CD4-positive, CD25-positive, alpha-beta regulatory T cell (primary cell): ENCODE results near the gene MYT1. TPM values are rescaled to one million over a fixed set of nuclear protein-coding genes. Genes with fewer than 3 reads are reported as not detected.

Experiments used
- ATAC-seq, 2 donors: fragments of 150-1000 bp; cut with Tn5 transposase; one replicate each; pipeline ENCODE4 v1.10.0; 2021; ENCODE audit warnings: low read depth in 2 of 2, moderate number of reproducible peaks in 2 of 2, moderate library complexity in 1 of 2
- DNase-seq, 3 donors: peaks; one replicate each; pipeline versions ENCODE4 v3.0.0 to v3.0.0-alpha.2; 2012 to 2022; ENCODE audit warnings: mixed read lengths in 1 of 3
- H3K27ac ChIP-seq: one replicate; pipeline ENCODE4 v1.7.0; 2013; ENCODE audit warnings: mild to moderate bottlenecking, low read length; ENCODE audit not compliant: insufficient read depth, poor library complexity, severe bottlenecking
- H3K27me3 ChIP-seq: one replicate; pipeline ENCODE4 v1.7.0; 2013; ENCODE audit warnings: low read length; ENCODE audit not compliant: control insufficient read depth, insufficient read depth
- H3K36me3 ChIP-seq: one replicate; pipeline ENCODE4 v1.7.0; 2013; ENCODE audit warnings: mild to moderate bottlenecking, low read length, moderate library complexity; ENCODE audit not compliant: control insufficient read depth, insufficient read depth
- H3K4me1 ChIP-seq: 2 replicates; pipeline ENCODE4 v1.7.0; 2013; ENCODE audit warnings: mild to moderate bottlenecking, low read length; ENCODE audit not compliant: insufficient read depth, control insufficient read depth, poor library complexity, severe bottlenecking
- H3K4me3 ChIP-seq: one replicate; pipeline ENCODE4 v1.7.0; 2013; ENCODE audit warnings: low read depth, mild to moderate bottlenecking, low read length, moderate library complexity
- H3K9me3 ChIP-seq, 2 experiments: 1 replicate in 1 of 2; 2 replicates in 1 of 2; pipeline ENCODE4 v1.7.0; 2013; ENCODE audit warnings: low read length in 2 of 2, mild to moderate bottlenecking in 1 of 2, moderate library complexity in 1 of 2; ENCODE audit not compliant: control insufficient read depth in 2 of 2
- H3K27ac Mint-ChIP-seq, 3 donors: one replicate each; pipeline ENCODE4 v1.8.0; 2020 to 2022; ENCODE audit warnings: mild to moderate bottlenecking in 3 of 3, mixed read lengths in 3 of 3, moderate library complexity in 2 of 3
- H3K27me3 Mint-ChIP-seq: one replicate; pipeline ENCODE4 v1.8.0; 2022; ENCODE audit warnings: mild to moderate bottlenecking, mixed read lengths
- H3K36me3 Mint-ChIP-seq: one replicate; pipeline ENCODE4 v1.8.0; 2020; ENCODE audit warnings: mixed read lengths
- H3K4me1 Mint-ChIP-seq, 4 donors: one replicate each; pipeline ENCODE4 v1.8.0; 2020 to 2022; ENCODE audit warnings: mixed read lengths in 4 of 4, mild to moderate bottlenecking in 1 of 4
- H3K4me3 Mint-ChIP-seq, 4 donors: one replicate each; pipeline ENCODE4 v1.8.0; 2020 to 2022; ENCODE audit warnings: mild to moderate bottlenecking in 4 of 4, mixed read lengths in 4 of 4, moderate library complexity in 3 of 4
- H3K9me3 Mint-ChIP-seq, 7 donors: one replicate each; pipeline ENCODE4 v1.8.0; 2020 to 2022; ENCODE audit warnings: mixed read lengths in 7 of 7, mild to moderate bottlenecking in 3 of 7, moderate library complexity in 2 of 7
- polyA plus RNA-seq, 4 donors: library from polyadenylated mRNA; unstranded; fragments of 300-500 nt; fragmentation: Illumina TruSeq; gene quantifications; one replicate each; pipeline ENCODE4 v1.2.3, GENCODE V29; 2021
- total RNA-seq: library from RNA; stranded (reverse); gene quantifications from one replicate; pipeline ENCODE4 v1.2.3, GENCODE V29; 2022

MYT1 gene
- total and polyA plus RNA-seq, 5 donors from 2014 or later = 0.14 TPM; not detected in 4

- ATAC-seq = no peak
Measured at GRCh38 chr20:64159286-64159680, 5.0 kb upstream of the MYT1 start.

GRCh38 chr20:64159711-64160110 lies 4.5 kb upstream of the MYT1 start:
- Histone ChIP-seq H3K27me3 (peaks cover 2% of the 10 kb centered on the region), H3K4me1 (no peaks in the 10 kb centered on the region), H3K36me3 (no peaks in the 10 kb centered on the region), H3K9me3 (no peaks in the 10 kb centered on the region), H3K4me3 (no peak overlapping the region), H3K27ac (no peak overlapping the region)
- peaks cover 3% of the 10 kb centered on the region for H3K36me3 Mint-ChIP-seq
- no peak for DNase-seq
- ATAC-seq = no peak
- no peak overlapping the region for H3K4me3 Mint-ChIP-seq
- peaks cover 35% of the 10 kb centered on the region for H3K27me3 Mint-ChIP-seq
- H3K4me1 Mint-ChIP-seq = no peaks in the 10 kb centered on the region
- peaks cover 0 to 1% (median 0%) of the 10 kb centered on the region in 7 donors for H3K9me3 Mint-ChIP-seq
- no peak overlapping the region for H3K27ac Mint-ChIP-seq

More at GRCh38 chr20:64159286-64159680, 5.0 kb upstream of the MYT1 start:
- Histone ChIP-seq H3K4me1 (no peaks in the 10 kb centered on the region), H3K27me3 (peaks cover 2% of the 10 kb centered on the region), H3K4me3 (no peak overlapping the region), H3K36me3 (no peaks in the 10 kb centered on the region), H3K27ac (no peak overlapping the region), H3K9me3 (no peaks in the 10 kb centered on the region)
- no peak for DNase-seq
- Mint-ChIP-seq H3K9me3 (peaks cover 0 to 1% (median 0%) of the 10 kb centered on the region in 7 donors), H3K27me3 (peaks cover 35% of the 10 kb centered on the region), H3K36me3 (peaks cover 3% of the 10 kb centered on the region), H3K4me1 (no peaks in the 10 kb centered on the region), H3K4me3 (peak overlapping the region in 1 of 4 donors; percentile 80), H3K27ac (no peak overlapping the region)

- DNase-seq = no peak
- H3K9me3 Mint-ChIP-seq = peaks cover 0 to 2% (median 0%) of the 10 kb centered on the region in 7 donors
- H3K9me3 ChIP-seq = no peaks in the 10 kb centered on the region
- H3K27me3 ChIP-seq = peaks cover 2% of the 10 kb centered on the region
- H3K36me3 Mint-ChIP-seq = peaks cover 3% of the 10 kb centered on the region
- H3K36me3 ChIP-seq = no peaks in the 10 kb centered on the region
- H3K4me1 ChIP-seq = no peaks in the 10 kb centered on the region
- no peaks in the 10 kb centered on the region for H3K4me1 Mint-ChIP-seq
- H3K4me3 Mint-ChIP-seq = no peak overlapping the region
- H3K27ac ChIP-seq = no peak overlapping the region
- no peak overlapping the region for H3K4me3 ChIP-seq
- H3K27me3 Mint-ChIP-seq = peaks cover 35% of the 10 kb centered on the region
- no peak overlapping the region for H3K27ac Mint-ChIP-seq
- no peak for ATAC-seq
Measured at GRCh38 chr20:64160118-64160517, 4.1 kb upstream of the MYT1 start.

- Histone ChIP-seq H3K4me1 (no peaks in the 10 kb centered on the region), H3K4me3 (no peak overlapping the region), H3K27ac (no peak overlapping the region), H3K36me3 (no peaks in the 10 kb centered on the region), H3K9me3 (no peaks in the 10 kb centered on the region), H3K27me3 (peaks cover 2% of the 10 kb centered on the region)
- no peak overlapping the region for H3K4me3 Mint-ChIP-seq
- no peak overlapping the region for H3K27ac Mint-ChIP-seq
- H3K4me1 Mint-ChIP-seq = no peaks in the 10 kb centered on the region
- ATAC-seq = no peak
- DNase-seq = no peak
- peaks cover 3% of the 10 kb centered on the region for H3K36me3 Mint-ChIP-seq
- H3K9me3 Mint-ChIP-seq = peaks cover 0 to 2% (median 0%) of the 10 kb centered on the region in 7 donors
- H3K27me3 Mint-ChIP-seq = peaks cover 35% of the 10 kb centered on the region
Measured at GRCh38 chr20:64160526-64161355, 3.5 kb upstream of the MYT1 start.

GRCh38 chr20:64161356-64162238 lies 2.7 kb upstream of the MYT1 start:
- no peaks in the 10 kb centered on the region for H3K9me3 ChIP-seq
- H3K4me1 Mint-ChIP-seq = no peaks in the 10 kb centered on the region
- no peak overlapping the region for H3K4me3 ChIP-seq
- H3K9me3 Mint-ChIP-seq = peaks cover 0 to 2% (median 0%) of the 10 kb centered on the region in 7 donors
- H3K27ac Mint-ChIP-seq = no peak overlapping the region
- peaks cover 3% of the 10 kb centered on the region for H3K36me3 Mint-ChIP-seq
- no peaks in the 10 kb centered on the region for H3K4me1 ChIP-seq
- ATAC-seq = no peak
- peaks cover 2% of the 10 kb centered on the region for H3K27me3 ChIP-seq
- H3K4me3 Mint-ChIP-seq = no peak overlapping the region
- no peaks in the 10 kb centered on the region for H3K36me3 ChIP-seq
- DNase-seq = peak in 2 of 3 donors; percentile 5 to 26
- H3K27me3 Mint-ChIP-seq = peaks cover 41% of the 10 kb centered on the region
- H3K27ac ChIP-seq = no peak overlapping the region

GRCh38 chr20:64162239-64162910 lies 1.9 kb upstream of the MYT1 start:
- DNase-seq (no peak), ATAC-seq (no peak)
- Histone ChIP-seq H3K4me1 (no peaks in the 10 kb centered on the region), H3K27me3 (peaks cover 2% of the 10 kb centered on the region), H3K9me3 (no peaks in the 10 kb centered on the region), H3K27ac (no peak overlapping the region), H3K4me3 (no peak overlapping the region), H3K36me3 (no peaks in the 10 kb centered on the region)
- Mint-ChIP-seq H3K9me3 (peaks cover 0 to 2% (median 0%) of the 10 kb centered on the region in 7 donors), H3K36me3 (peaks cover 3% of the 10 kb centered on the region), H3K4me3 (no peak overlapping the region), H3K4me1 (no peaks in the 10 kb centered on the region), H3K27ac (no peak overlapping the region), H3K27me3 (peaks cover 41% of the 10 kb centered on the region)

GRCh38 chr20:64163776-64164122 lies 503 bp upstream of the MYT1 start:
- Mint-ChIP-seq H3K9me3 (peaks cover 0 to 2% (median 0%) of the 10 kb centered on the region in 7 donors), H3K27ac (no peak overlapping the region), H3K4me3 (no peak overlapping the region), H3K27me3 (peaks cover 45% of the 10 kb centered on the region), H3K4me1 (no peaks in the 10 kb centered on the region), H3K36me3 (peaks cover 3% of the 10 kb centered on the region)
- Histone ChIP-seq H3K27me3 (peaks cover 2% of the 10 kb centered on the region), H3K9me3 (no peaks in the 10 kb centered on the region), H3K4me3 (no peak overlapping the region), H3K4me1 (no peaks in the 10 kb centered on the region), H3K27ac (no peak overlapping the region), H3K36me3 (no peaks in the 10 kb centered on the region)
- DNase-seq = no peak
- no peak for ATAC-seq
